HepG2 (cell line): ENCODE data around the gene MICOS13. TPM values are rescaled to one million over a fixed set of nuclear protein-coding genes. Genes with fewer than 3 reads are reported as not detected.

Experiments
- ATF7-NPFF ChIP-seq: sonication (generic); formaldehyde crosslinking; IDR thresholded peaks from 2 replicates; pipeline ENCODE4 v1.8.1; 2023; ENCODE audit warnings: mild to moderate bottlenecking, low read depth, missing genetic modification reagents, moderate library complexity
- ATRX ChIP-seq: sonication (generic); formaldehyde crosslinking; IDR thresholded peaks from 2 replicates; pipeline ENCODE4 v1.4.0; 2020; ENCODE audit warnings: missing genetic modification reagents, borderline replicate concordance
- CBX1 ChIP-seq: IDR thresholded peaks from one replicate; pipeline ENCODE4 v1.6.1; 2016; ENCODE audit warnings: antibody characterized with exemption, low read depth
- CEBPZ ChIP-seq: IDR thresholded peaks from 2 replicates; pipeline ENCODE4 v1.6.1; 2012; ENCODE audit warnings: low read length, improper control_type of control experiment
- CREB3 ChIP-seq: sonication (generic); formaldehyde crosslinking; IDR thresholded peaks from 2 replicates; pipeline ENCODE4 v1.5.0; 2020; ENCODE audit warnings: missing genetic modification reagents
- FOSL1 ChIP-seq: sonication (generic); formaldehyde crosslinking; IDR thresholded peaks from 2 replicates; pipeline ENCODE4 v1.9.0; 2021; ENCODE audit warnings: missing genetic modification reagents, borderline replicate concordance
- HMGA1 ChIP-seq: sonication (generic); formaldehyde crosslinking; conservative IDR thresholded peaks from 2 replicates; pipeline ENCODE4 v1.4.0; 2020; ENCODE audit warnings: missing genetic modification reagents
- HNRNPK ChIP-seq: fragments of 200-400 bp; formaldehyde crosslinking; IDR thresholded peaks from 2 replicates; pipeline ENCODE4 v1.6.1; 2018; ENCODE audit warnings: low read length, low read depth, moderate library complexity, mild to moderate bottlenecking; ENCODE audit not compliant: poor library complexity, severe bottlenecking
- MTERF4 ChIP-seq: sonication (generic); formaldehyde crosslinking; IDR thresholded peaks from 2 replicates; pipeline ENCODE4 v1.8.0; 2023; ENCODE audit warnings: mild to moderate bottlenecking, missing genetic modification reagents
- NCOA2 ChIP-seq: sonication (generic); formaldehyde crosslinking; IDR thresholded peaks from 2 replicates; pipeline ENCODE4 v1.8.0; 2022; ENCODE audit warnings: inconsistent platforms
- NFYB ChIP-seq: sonication (generic); formaldehyde crosslinking; IDR thresholded peaks from 2 replicates; pipeline ENCODE4 v1.4.0; 2020; ENCODE audit warnings: missing genetic modification reagents
- SIX4 ChIP-seq: sonication (generic); formaldehyde crosslinking; IDR thresholded peaks from 2 replicates; pipeline ENCODE4 v1.4.0; 2020; ENCODE audit warnings: missing genetic modification reagents
- SKI ChIP-seq: fragments of 450-650 bp; IDR thresholded peaks from one replicate; pipeline ENCODE4 v1.6.1; 2018; ENCODE audit warnings: mild to moderate bottlenecking; ENCODE audit not compliant: partially characterized antibody
- TCF7L2 ChIP-seq: IDR thresholded peaks from 2 replicates; pipeline ENCODE4 v1.6.1; 2011; ENCODE audit warnings: mild to moderate bottlenecking, low read depth, low read length, moderate library complexity
- U2AF1 ChIP-seq: fragments of 200-400 bp; formaldehyde crosslinking; optimal IDR thresholded peaks from 2 replicates; pipeline ENCODE3; 2017; ENCODE audit warnings: mild to moderate bottlenecking, low read depth, low read length
- ZBTB25 ChIP-seq: IDR thresholded peaks from 2 replicates; pipeline ENCODE4 v1.6.1; 2018; ENCODE audit warnings: missing genetic modification reagents
- ZNF138 ChIP-seq: sonication (generic); formaldehyde crosslinking; IDR thresholded peaks from 2 replicates; pipeline ENCODE4 v1.5.0; 2020; ENCODE audit warnings: mild to moderate bottlenecking, low read depth, missing genetic modification reagents
- ZNF17 ChIP-seq: sonication (generic); formaldehyde crosslinking; IDR thresholded peaks from 2 replicates; pipeline ENCODE4 v1.5.0; 2020; ENCODE audit warnings: mild to moderate bottlenecking, missing genetic modification reagents
- ZNF569 ChIP-seq: sonication (generic); formaldehyde crosslinking; IDR thresholded peaks from 2 replicates; pipeline ENCODE4 v1.5.0; 2020; ENCODE audit warnings: mild to moderate bottlenecking, missing genetic modification reagents, moderate library complexity, borderline replicate concordance
- ZNF616 ChIP-seq: sonication (generic); formaldehyde crosslinking; IDR thresholded peaks from 2 replicates; pipeline ENCODE4 v1.5.0; 2020; ENCODE audit warnings: low read depth, mild to moderate bottlenecking, missing genetic modification reagents
- ZNF629 ChIP-seq: sonication (generic); formaldehyde crosslinking; conservative IDR thresholded peaks from 2 replicates; pipeline ENCODE4 v1.5.0; 2020; ENCODE audit warnings: missing genetic modification reagents
- ZNF781 ChIP-seq: sonication (generic); formaldehyde crosslinking; IDR thresholded peaks from 2 replicates; pipeline ENCODE4 v1.5.1; 2020; ENCODE audit warnings: borderline replicate concordance, mild to moderate bottlenecking, missing genetic modification reagents; ENCODE audit errors: not compliant biosample characterization
- ZSCAN30 ChIP-seq: sonication (generic); formaldehyde crosslinking; IDR thresholded peaks from 2 replicates; pipeline ENCODE4 v1.5.0; 2020; ENCODE audit warnings: mild to moderate bottlenecking, missing genetic modification reagents
- polyA plus RNA-seq, 8 experiments: library from polyadenylated mRNA; depleted of rRNA in 3 of 8; stranded (reverse) in 7 of 8; unstranded in 1 of 8; fragments of >200 nt; fragmentation: Illumina TruSeq in 4 of 8; extraction: Trizol in 4 of 8; gene quantifications; 2 replicates each; pipeline versions ENCODE4 v1.2.1 to v1.2.3, GENCODE V29; 2011 to 2016; ENCODE audit warnings: low read depth in 4 of 8, missing spikeins in 1 of 8, mixed read lengths in 1 of 8; ENCODE audit not compliant: insufficient read depth in 1 of 8
- total RNA-seq, 5 experiments: library from RNA; depleted of rRNA; stranded (reverse); fragments of >200 nt; fragmentation: Illumina TruSeq; extraction: Trizol; gene quantifications; 2 replicates each; pipeline ENCODE4 v1.2.3, GENCODE V29; 2016; ENCODE audit warnings: low read depth in 1 of 5

Gene MICOS13
- total and polyA plus RNA-seq, 2 of the 13 experiments (the other 11 are each of a cell fraction or from before 2014, with no cell fraction given), result 28.8 to 35.4 TPM

GRCh38 chr19:5680437-5681368 lies at the start of gene MICOS13, which contains the start of gene HSD11B1L (continued):
- TF ChIP-seq ZBTB25 (CRISPR knock-in tag) (peak; percentile 86), TCF7L2 (no peak), ZSCAN30 (CRISPR knock-in tag) (no peak), ATF7-NPFF (CRISPR knock-in tag) (peak; percentile 23; the same call in 1 of the 2 replicates), MTERF4 (CRISPR knock-in tag) (no peak), ZNF138 (CRISPR knock-in tag) (no peak), ZNF781 (CRISPR knock-in tag) (no peak), ZNF616 (CRISPR knock-in tag) (no peak), ZNF629 (no peak), ZNF17 (no peak), CBX1 (peak; percentile 38), FOSL1 (CRISPR knock-in tag) (no peak), NFYB (CRISPR knock-in tag) (peak; percentile 53), SIX4 (CRISPR knock-in tag) (no peak), CREB3 (CRISPR knock-in tag) (no peak), SKI (no peak), CEBPZ (no peak), ZNF569 (CRISPR knock-in tag) (no peak), HMGA1 (no peak), ATRX (CRISPR knock-in tag) (no peak), HNRNPK (no peak), U2AF1 (no peak), NCOA2 (CRISPR knock-in tag) (no peak; the same call in 1 of the 2 replicates)
